Gastrocnemius medialis (tissue), 4 donors: ENCODE results near the gene GCKR.

ENCODE experiments used
- POLR2A ChIP-seq, 2 donors: fragments of 450-650 bp; IDR thresholded peaks; one replicate each; pipeline ENCODE4 v1.6.1; 2017; ENCODE audit warnings: antibody characterized with exemption in 2 of 2, mild to moderate bottlenecking in 2 of 2, moderate library complexity in 2 of 2
- TF ChIP-seq, protein P1 (sequence below), 5 experiments: fragments of 450-650 bp in 3 of 5; fragments of 200-600 bp in 2 of 5; sonication (generic) in 2 of 5; IDR thresholded peaks in 4 of 5; conservative IDR thresholded peaks in 1 of 5; 1 replicate in 4 of 5; 2 replicates in 1 of 5; pipeline ENCODE4 v1.5.1; 2016 to 2019; ENCODE audit warnings: antibody characterized with exemption in 5 of 5, mild to moderate bottlenecking in 3 of 5, moderate library complexity in 3 of 5

DNA sequence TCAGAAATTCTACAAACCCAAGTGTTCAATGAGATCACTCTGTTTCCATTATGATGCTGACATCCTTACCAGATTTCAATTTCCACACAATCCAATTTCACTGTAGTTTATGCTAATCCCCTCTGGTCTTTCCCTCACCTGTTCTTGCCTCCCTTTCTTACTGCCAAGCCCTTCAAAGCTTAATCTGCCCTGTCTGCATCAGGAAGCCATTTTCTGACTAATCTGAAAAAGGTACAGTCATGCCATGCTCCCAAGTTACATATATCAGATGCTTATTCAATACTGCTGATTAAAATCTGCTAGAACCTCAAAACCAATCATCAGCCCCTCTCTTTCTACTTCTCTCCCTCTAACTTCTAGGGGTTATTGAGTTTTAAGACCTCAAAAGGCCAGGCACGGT lies 45.5 kb upstream of the GCKR start:
- TF ChIP-seq POLR2A (IDR thresholded peaks at IDR 0.05): no peak
- TF ChIP-seq, protein P1, sequence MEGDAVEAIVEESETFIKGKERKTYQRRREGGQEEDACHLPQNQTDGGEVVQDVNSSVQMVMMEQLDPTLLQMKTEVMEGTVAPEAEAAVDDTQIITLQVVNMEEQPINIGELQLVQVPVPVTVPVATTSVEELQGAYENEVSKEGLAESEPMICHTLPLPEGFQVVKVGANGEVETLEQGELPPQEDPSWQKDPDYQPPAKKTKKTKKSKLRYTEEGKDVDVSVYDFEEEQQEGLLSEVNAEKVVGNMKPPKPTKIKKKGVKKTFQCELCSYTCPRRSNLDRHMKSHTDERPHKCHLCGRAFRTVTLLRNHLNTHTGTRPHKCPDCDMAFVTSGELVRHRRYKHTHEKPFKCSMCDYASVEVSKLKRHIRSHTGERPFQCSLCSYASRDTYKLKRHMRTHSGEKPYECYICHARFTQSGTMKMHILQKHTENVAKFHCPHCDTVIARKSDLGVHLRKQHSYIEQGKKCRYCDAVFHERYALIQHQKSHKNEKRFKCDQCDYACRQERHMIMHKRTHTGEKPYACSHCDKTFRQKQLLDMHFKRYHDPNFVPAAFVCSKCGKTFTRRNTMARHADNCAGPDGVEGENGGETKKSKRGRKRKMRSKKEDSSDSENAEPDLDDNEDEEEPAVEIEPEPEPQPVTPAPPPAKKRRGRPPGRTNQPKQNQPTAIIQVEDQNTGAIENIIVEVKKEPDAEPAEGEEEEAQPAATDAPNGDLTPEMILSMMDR (IDR thresholded peaks at IDR 0.05 in 4 of 5, conservative IDR thresholded peaks at IDR 0.05 in 1 of 5): no peak
